GM19238 (cell line): Measurements from ENCODE around the gene KCNH4.

Experiments
- DNase-seq: peaks from one replicate; pipeline ENCODE4 v3.0.0; 2011; ENCODE audit warnings: low spot score; ENCODE audit not compliant: insufficient read length

The KCNH4 gene

DNA sequence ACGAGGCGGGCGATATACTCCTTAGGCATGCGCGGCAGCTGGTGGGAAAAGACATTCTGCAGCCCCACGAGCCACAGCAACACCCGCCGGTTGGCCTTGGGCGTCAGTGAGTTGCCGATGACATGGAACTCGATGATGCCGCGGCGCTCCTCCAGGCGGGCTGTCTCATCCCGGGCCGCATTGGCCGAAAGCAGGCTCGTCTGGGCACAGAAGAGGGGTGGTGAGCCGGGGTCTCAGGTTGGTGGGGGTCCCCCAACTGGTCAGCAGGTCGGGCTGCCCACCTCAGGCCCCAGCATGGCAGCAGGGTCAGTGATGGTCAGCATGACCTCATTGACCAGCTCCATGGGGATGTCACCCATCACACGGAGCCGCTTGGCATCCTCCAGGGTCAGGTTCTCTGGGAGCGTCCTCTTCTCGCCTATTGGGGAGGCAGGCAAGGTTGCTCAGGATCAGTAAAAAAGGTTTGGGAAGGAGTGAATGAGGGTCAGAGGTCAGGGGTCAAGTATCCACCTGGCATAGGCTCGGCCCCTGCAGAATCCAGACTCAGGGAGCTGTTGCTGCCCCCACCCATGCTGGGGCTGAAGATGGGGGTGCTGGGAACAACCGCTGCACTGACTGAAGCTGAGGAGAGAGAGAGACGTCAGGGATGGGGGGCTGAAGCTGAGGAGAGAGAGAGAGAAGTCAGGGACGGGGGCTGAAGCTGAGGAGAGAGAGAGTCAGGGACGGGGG, 63.4 kb downstream of the KCNH4 start:
- no peak for DNase-seq

GRCh38 chr17:42116705-42117396, 64.1 kb downstream of the KCNH4 start:
- DNase-seq, result peak; percentile 60

DNA sequence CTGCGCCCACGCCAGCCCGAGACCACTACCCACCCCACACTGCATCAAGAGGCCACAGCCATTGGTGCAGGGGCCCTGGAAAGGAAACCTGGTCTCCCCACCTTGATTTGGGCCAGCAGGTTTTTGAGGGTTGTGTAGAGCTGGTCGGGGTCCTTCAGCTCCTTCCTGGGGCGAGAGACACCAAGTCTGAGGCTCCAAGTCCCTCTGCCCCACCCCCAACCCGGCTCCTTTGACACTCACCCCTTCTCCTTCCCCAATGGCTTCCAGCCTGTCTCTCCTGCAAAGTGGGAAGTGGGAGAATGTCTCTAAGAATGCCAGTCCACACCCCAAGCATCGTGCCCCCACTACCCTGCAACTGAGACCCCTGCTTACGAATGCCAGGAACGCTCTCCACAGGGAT, 66.8 kb downstream of the KCNH4 start:
- no peak for DNase-seq

- no peak for DNase-seq
Observed at GRCh38 chr17:42113293-42114069, 67.5 kb downstream of the KCNH4 start.

- peak; percentile 92 for DNase-seq
Observed at GRCh38 chr17:42112552-42113176, 68.3 kb downstream of the KCNH4 start, which contains the start of gene DHX58. Gene DHX58, minus strand, starts transcription at chr17:42112714. Its CDS starts 822 bp downstream, at chr17:42111892.

DNA sequence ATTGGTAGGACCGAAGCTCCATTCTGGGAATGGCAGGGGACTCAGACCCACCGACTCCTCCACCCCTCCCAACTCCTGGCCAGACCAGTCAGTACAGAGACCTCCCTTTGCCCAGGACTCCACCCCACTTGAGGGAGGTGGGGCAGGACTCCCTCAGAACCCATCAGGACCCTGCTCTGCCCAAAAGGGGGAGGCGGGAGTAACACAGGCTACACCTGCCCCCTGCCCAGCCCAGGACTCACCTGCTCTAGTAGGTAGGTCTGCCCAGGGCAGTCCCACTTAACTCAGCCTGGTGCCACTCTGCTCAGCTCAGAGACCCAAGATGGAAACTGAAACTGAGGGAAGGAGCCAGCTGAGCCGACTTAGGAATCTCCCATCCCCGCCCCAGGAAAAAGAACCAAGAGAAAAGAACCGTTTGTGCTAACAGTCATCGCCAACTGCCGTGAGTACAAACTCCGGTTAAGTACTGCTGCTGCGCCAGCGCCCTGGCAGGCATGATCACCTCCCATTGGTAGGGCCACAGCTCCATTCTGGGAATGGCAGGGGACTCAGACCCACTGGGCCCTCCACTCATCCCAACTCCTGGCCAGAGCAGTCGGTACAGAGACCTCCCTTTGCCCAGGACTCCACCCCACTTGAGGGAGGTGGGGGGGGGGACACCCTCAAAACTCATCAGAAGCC, 68.9 kb downstream of the KCNH4 start:
- DNase-seq, result no peak

- no peak for DNase-seq
Observed at GRCh38 chr17:42111265-42111636, 69.7 kb downstream of the KCNH4 start.

DNA sequence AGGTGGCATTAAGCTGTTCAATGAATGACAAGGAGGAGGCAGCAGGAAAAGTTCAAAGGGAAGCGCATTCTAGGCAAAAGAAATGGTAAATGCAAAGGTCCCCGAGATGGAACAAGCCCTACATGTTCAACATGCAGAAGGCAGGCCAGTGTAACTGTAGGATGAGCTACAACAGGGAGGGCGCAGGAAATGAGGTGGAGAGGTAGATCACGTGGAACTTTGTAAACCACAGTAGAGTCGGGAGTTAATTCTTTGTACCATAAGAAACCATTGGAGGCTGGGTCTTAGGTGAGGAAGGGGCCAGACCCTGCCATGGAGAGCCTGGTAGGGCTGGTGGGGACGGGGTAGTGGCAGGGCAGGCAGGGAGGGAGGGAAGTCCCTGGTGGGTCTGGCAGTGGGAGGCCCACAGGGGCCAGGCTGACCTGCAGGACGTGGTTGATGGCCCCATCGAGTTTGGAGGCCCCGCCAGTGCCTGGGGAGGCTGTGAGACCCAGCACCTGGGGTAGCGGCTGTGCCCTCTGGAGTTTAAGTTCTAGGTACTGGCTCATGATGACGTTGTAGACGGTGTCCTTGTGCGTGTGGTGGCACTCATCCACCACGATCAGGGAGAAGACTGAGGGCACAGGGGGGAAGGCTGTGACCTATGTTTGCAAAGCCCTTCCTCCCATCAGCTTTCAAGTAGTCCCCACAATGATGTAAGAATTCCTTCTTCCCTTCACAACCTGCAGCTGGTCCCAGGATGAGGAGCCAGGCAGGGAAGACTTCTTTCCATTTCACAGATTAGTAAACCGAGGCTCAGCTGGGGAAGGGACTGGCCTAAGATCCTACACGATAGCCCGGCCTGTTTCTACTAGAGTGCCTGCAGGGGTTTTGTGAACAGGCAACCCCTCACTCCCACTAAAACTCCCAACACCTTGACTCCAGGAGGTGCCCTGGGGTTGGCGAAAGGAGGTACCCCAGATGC, 70.4 kb downstream of the KCNH4 start:
- DNase-seq, result no peak

GRCh38 chr17:42109086-42109485, 71.9 kb downstream of the KCNH4 start:
- DNase-seq, result no peak

- peak; percentile 97 for DNase-seq
Observed at GRCh38 chr17:42107597-42108576, 73.1 kb downstream of the KCNH4 start.

- DNase-seq, result no peak
Observed at GRCh38 chr17:42107124-42107523, 73.8 kb downstream of the KCNH4 start.
